DOHH2 (cell line): ENCODE measurements around the gene GSKIP.

Source experiments
- H3F3A ChIP-seq: fragments of 200-600 bp; sonication (generic), shearing (Covaris generic); 2 replicates; pipeline ENCODE4 v1.6.0; 2016; ENCODE audit warnings: antibody characterized with exemption, mild to moderate bottlenecking; ENCODE audit not compliant: control insufficient read depth, insufficient read depth
- H3K27ac ChIP-seq: fragments of 200-600 bp; sonication (generic); 2 replicates; pipeline ENCODE4 v1.5.1; 2014; ENCODE audit warnings: low read depth, mild to moderate bottlenecking, low read length, moderate library complexity
- H3K27me3 ChIP-seq: fragments of 200-600 bp; sonication (generic); 2 replicates; pipeline ENCODE4 v1.6.1; 2014; ENCODE audit warnings: mild to moderate bottlenecking, low read length, mixed read lengths; ENCODE audit not compliant: control insufficient read depth
- H3K36me3 ChIP-seq: fragments of 200-600 bp; sonication (generic); 2 replicates; pipeline ENCODE4 v1.6.1; 2014; ENCODE audit warnings: mild to moderate bottlenecking, low read length, moderate library complexity, mixed read lengths; ENCODE audit not compliant: control insufficient read depth
- H3K4me1 ChIP-seq: fragments of 200-600 bp; sonication (generic); 2 replicates; pipeline ENCODE4 v1.6.1; 2014; ENCODE audit warnings: mild to moderate bottlenecking, low read length, mixed read lengths; ENCODE audit not compliant: control insufficient read depth
- H3K4me2 ChIP-seq: fragments of 200-600 bp; sonication (generic); 2 replicates; pipeline ENCODE4 v1.6.0; 2014; ENCODE audit warnings: mild to moderate bottlenecking, low read length, moderate library complexity
- H3K4me3 ChIP-seq: fragments of 200-600 bp; sonication (generic); 2 replicates; pipeline ENCODE4 v1.5.1; 2014; ENCODE audit warnings: mild to moderate bottlenecking, low read length, mixed read lengths
- H3K79me2 ChIP-seq: fragments of 200-600 bp; sonication (generic); 2 replicates; pipeline ENCODE4 v1.6.1; 2014; ENCODE audit warnings: mild to moderate bottlenecking, low read length, mixed read lengths; ENCODE audit not compliant: control insufficient read depth
- H3K9me2 ChIP-seq: fragments of 200-600 bp; sonication (generic); replicated peaks from 2 replicates; pipeline ENCODE4 v1.6.1; 2014; ENCODE audit warnings: mild to moderate bottlenecking, low read length, mixed read lengths; ENCODE audit not compliant: control insufficient read depth
- H3K9me3 ChIP-seq: fragments of 200-600 bp; sonication (generic); 2 replicates; pipeline ENCODE4 v1.6.1; 2014; ENCODE audit warnings: antibody characterized with exemption, low read length, mixed read lengths; ENCODE audit not compliant: control insufficient read depth, insufficient read depth
- H4K20me1 ChIP-seq: fragments of 200-600 bp; sonication (generic); 2 replicates; pipeline ENCODE4 v1.6.0; 2014; ENCODE audit warnings: low read depth, mild to moderate bottlenecking, antibody characterized with exemption, low read length, moderate library complexity; ENCODE audit not compliant: control insufficient read depth, insufficient read depth
- CTCF ChIP-seq: fragments of 200-600 bp; sonication (generic); IDR thresholded peaks from one replicate; pipeline ENCODE4 v1.5.1; 2014; ENCODE audit warnings: antibody characterized with exemption, mild to moderate bottlenecking, low read depth, low read length; ENCODE audit not compliant: poor library complexity, severe bottlenecking
- EZH2phosphoT487 ChIP-seq: fragments of 200-600 bp; sonication (generic); IDR thresholded peaks from 2 replicates; pipeline ENCODE4 v1.6.1; 2017; ENCODE audit warnings: borderline replicate concordance, mild to moderate bottlenecking, antibody characterized with exemption, low read length, moderate library complexity, mixed read lengths

The GSKIP gene

DNA sequence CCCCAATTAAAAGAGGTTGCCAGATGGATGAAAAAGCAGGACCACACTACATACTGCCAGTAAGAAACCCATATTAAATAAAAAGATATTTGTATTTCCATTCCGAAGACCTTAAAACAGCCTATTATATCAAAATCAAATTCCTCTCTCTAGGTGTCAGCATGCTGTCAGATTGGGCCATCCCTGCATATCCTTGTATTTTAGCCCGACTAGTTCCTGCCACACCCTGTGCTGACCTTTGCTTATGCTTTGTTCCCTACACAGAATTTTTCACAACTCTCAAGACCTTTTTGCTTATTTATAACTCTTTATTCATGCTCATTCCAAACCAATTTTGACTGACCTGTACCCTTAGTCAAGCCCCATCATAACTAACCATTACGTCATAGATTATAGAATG is 12.8 kb downstream of the GSKIP start:
- H3K4me3 ChIP-seq = no peak overlapping the region
- no peaks in the 10 kb centered on the region for H3K9me2 ChIP-seq
- TF ChIP-seq EZH2phosphoT487 (no peak), CTCF (no peak)
- no peaks in the 10 kb centered on the region for H3F3A ChIP-seq
- H3K27ac ChIP-seq = no peak overlapping the region
- H3K27me3 ChIP-seq = no peaks in the 10 kb centered on the region
- H3K79me2 ChIP-seq = peaks cover 10% of the 10 kb centered on the region
- no peak overlapping the region for H3K4me2 ChIP-seq
- H3K36me3 ChIP-seq = no peaks in the 10 kb centered on the region
- H3K9me3 ChIP-seq = no peaks in the 10 kb centered on the region
- no peaks in the 10 kb centered on the region for H4K20me1 ChIP-seq
- peaks cover 5% of the 10 kb centered on the region for H3K4me1 ChIP-seq

DNA sequence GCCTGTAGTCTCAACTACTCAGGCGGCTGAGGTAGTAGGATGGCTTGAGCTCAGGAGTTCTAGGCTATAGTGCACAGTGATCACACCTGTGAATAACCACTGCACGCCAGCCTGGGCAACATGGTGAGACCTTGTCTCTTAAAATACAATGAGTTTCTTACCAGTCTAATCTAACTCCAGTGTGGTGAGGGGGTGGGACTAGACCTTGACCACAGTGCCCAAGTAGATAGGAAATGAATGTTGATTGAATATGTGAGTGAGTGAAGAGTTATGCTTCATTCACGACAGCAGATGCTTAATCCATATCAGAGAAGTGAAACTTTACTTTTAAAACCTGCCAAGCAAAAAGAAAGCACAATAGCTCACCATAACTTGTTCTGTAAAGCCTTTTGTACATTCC is 17.4 kb downstream of the GSKIP start:
- peaks cover 5% of the 10 kb centered on the region for H3K4me1 ChIP-seq

GRCh38 chr14:96383445-96383844 is 20.1 kb downstream of the GSKIP start:
- Histone ChIP-seq H3K4me3 (no peak overlapping the region), H3K9me3 (no peaks in the 10 kb centered on the region), H3K27me3 (no peaks in the 10 kb centered on the region), H4K20me1 (no peaks in the 10 kb centered on the region), H3K27ac (no peak overlapping the region), H3K4me1 (peaks cover 5% of the 10 kb centered on the region), H3K36me3 (peaks cover 23% of the 10 kb centered on the region), H3K79me2 (no peaks in the 10 kb centered on the region), H3K9me2 (no peaks in the 10 kb centered on the region), H3K4me2 (no peak overlapping the region), H3F3A (no peaks in the 10 kb centered on the region)
- TF ChIP-seq CTCF (no peak), EZH2phosphoT487 (no peak)

More for the DNA sequence above, 17.4 kb downstream of the GSKIP start:
- H4K20me1 ChIP-seq = no peaks in the 10 kb centered on the region
- no peak overlapping the region for H3K4me3 ChIP-seq
- TF ChIP-seq CTCF (no peak), EZH2phosphoT487 (no peak)
- H3K79me2 ChIP-seq = no peaks in the 10 kb centered on the region
- H3K36me3 ChIP-seq = peaks cover 18% of the 10 kb centered on the region
- H3K27me3 ChIP-seq = no peaks in the 10 kb centered on the region
- H3F3A ChIP-seq = no peaks in the 10 kb centered on the region
- no peak overlapping the region for H3K4me2 ChIP-seq
- H3K9me2 ChIP-seq = no peaks in the 10 kb centered on the region
- no peaks in the 10 kb centered on the region for H3K9me3 ChIP-seq
- no peak overlapping the region for H3K27ac ChIP-seq

DNA sequence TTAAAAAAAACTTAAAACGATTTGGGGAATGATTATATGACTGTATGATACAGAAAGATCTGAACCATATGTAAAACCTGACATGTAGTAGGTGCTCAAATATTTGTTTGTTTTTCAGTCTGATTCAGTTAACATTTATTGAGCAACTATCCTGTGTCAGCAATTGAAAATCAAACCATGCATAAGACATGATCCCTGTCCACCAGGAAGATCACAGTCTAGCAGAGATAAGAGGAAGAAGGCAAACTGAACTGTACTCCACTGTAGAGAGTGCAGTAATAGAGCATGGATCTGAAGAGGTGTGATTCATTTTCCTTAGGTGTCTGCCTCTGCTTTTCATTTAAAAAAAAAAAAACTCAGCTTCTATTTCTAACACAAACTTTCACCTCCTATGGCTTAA is 20.7 kb downstream of the GSKIP start:
- peaks cover 5% of the 10 kb centered on the region for H3K4me1 ChIP-seq
- no peak overlapping the region for H3K4me2 ChIP-seq
- TF ChIP-seq CTCF (no peak), EZH2phosphoT487 (no peak)
- H3K36me3 ChIP-seq = peaks cover 23% of the 10 kb centered on the region
- H3K9me3 ChIP-seq = no peaks in the 10 kb centered on the region
- no peaks in the 10 kb centered on the region for H3K27me3 ChIP-seq
- no peaks in the 10 kb centered on the region for H3K9me2 ChIP-seq
- no peaks in the 10 kb centered on the region for H4K20me1 ChIP-seq
- H3F3A ChIP-seq = no peaks in the 10 kb centered on the region
- H3K4me3 ChIP-seq = no peak overlapping the region
- no peak overlapping the region for H3K27ac ChIP-seq
- H3K79me2 ChIP-seq = no peaks in the 10 kb centered on the region
